ENCODE measurements around the gene EPOP. TPM values are rescaled to one million over a fixed set of nuclear protein-coding genes. Genes with fewer than 3 reads are reported as not detected.

The EPOP gene
- total and polyA plus RNA-seq, 2 of the 13 experiments (the other 11 are each of a cell fraction or from before 2014, with no cell fraction given): 14.7 to 37.8 TPM

DNA sequence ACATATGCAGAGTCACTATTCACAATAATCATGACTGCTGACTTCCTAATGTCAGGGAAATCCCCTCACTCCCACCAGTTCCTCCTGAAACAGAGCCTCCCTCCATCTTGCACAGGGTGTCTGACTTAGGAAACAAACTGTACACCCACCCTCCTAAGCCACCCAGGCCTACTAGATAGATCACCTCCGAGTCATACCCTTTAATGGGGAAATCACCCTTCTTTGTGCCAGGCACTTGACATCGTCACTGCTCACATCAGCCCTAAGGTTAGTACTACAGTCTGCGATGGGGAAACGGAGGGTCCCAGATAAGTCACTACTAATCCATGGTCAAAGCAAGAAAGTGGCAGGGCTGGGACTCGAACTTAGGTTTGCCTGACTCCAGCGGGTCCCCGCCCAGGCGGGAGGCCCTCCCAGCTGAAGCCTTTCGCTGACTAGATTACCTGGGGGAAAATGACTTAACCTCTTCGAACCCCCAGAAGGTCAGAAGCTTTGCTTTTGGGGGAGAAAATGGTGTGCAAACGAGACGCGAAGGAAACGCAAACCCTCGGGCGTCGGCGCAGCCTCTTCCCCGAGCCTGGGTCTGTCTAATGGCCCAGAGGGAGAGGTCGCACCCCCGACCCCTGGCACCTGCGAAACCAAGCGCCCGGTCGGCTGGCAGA lies 26.9 kb upstream of the EPOP start (continued):
- TF ChIP-seq ZNF747 (CRISPR knock-in tag; IDR thresholded peaks at IDR 0.05; ENCODE audit: borderline replicate concordance) (no peak), ZFP36 (IDR thresholded peaks at IDR 0.05; ENCODE audit: borderline replicate concordance, low read depth, low read length, partially characterized antibody) (no peak), HOXA3 (CRISPR knock-in tag; IDR thresholded peaks at IDR 0.05) (no peak), ZNF777 (CRISPR knock-in tag; IDR thresholded peaks at IDR 0.05) (no peak), NR3C1 (CRISPR knock-in tag; IDR thresholded peaks at IDR 0.05) (no peak), MEIS1 (CRISPR knock-in tag; IDR thresholded peaks at IDR 0.05; ENCODE audit: borderline replicate concordance) (no peak; the same call in 1 of the 2 replicates), NAIF1 (CRISPR knock-in tag; IDR thresholded peaks at IDR 0.05; ENCODE audit: borderline replicate concordance) (no peak), SIN3A (IDR thresholded peaks at IDR 0.05; ENCODE audit: borderline replicate concordance, low read depth, low read length) (no peak), FOXC1 (CRISPR knock-in tag; IDR thresholded peaks at IDR 0.05; ENCODE audit: borderline replicate concordance) (peak; percentile 27; the same call in 1 of the 2 replicates), ELF4 (CRISPR knock-in tag; IDR thresholded peaks at IDR 0.05; ENCODE audit: borderline replicate concordance) (no peak), MIXL1 (CRISPR knock-in tag; IDR thresholded peaks at IDR 0.05) (0 out of 2 replicates have a peak, but pooled peaks have one; percentile 9), KLF13 (CRISPR knock-in tag; IDR thresholded peaks at IDR 0.05) (no peak), ZNF549 (CRISPR knock-in tag; IDR thresholded peaks at IDR 0.05) (no peak), ZNF530 (CRISPR knock-in tag; IDR thresholded peaks at IDR 0.05; ENCODE audit: low read depth) (no peak)
- TF ChIP-seq, protein P1, sequence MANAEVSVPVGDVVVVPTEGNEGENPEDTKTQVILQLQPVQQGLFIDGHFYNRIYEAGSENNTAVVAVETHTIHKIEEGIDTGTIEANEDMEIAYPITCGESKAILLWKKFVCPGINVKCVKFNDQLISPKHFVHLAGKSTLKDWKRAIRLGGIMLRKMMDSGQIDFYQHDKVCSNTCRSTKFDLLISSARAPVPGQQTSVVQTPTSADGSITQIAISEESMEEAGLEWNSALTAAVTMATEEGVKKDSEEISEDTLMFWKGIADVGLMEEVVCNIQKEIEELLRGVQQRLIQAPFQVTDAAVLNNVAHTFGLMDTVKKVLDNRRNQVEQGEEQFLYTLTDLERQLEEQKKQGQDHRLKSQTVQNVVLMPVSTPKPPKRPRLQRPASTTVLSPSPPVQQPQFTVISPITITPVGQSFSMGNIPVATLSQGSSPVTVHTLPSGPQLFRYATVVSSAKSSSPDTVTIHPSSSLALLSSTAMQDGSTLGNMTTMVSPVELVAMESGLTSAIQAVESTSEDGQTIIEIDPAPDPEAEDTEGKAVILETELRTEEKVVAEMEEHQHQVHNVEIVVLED (CRISPR knock-in tag; IDR thresholded peaks at IDR 0.05; ENCODE audit: borderline replicate concordance): no peak
- TF ChIP-seq, protein P2, sequence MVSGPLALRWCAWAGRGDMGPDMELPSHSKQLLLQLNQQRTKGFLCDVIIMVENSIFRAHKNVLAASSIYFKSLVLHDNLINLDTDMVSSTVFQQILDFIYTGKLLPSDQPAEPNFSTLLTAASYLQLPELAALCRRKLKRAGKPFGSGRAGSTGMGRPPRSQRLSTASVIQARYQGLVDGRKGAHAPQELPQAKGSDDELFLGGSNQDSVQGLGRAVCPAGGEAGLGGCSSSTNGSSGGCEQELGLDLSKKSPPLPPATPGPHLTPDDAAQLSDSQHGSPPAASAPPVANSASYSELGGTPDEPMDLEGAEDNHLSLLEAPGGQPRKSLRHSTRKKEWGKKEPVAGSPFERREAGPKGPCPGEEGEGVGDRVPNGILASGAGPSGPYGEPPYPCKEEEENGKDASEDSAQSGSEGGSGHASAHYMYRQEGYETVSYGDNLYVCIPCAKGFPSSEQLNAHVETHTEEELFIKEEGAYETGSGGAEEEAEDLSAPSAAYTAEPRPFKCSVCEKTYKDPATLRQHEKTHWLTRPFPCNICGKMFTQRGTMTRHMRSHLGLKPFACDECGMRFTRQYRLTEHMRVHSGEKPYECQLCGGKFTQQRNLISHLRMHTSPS (CRISPR knock-in tag; IDR thresholded peaks at IDR 0.05; ENCODE audit: low read depth): no peak
- TF ChIP-seq, protein P3, sequence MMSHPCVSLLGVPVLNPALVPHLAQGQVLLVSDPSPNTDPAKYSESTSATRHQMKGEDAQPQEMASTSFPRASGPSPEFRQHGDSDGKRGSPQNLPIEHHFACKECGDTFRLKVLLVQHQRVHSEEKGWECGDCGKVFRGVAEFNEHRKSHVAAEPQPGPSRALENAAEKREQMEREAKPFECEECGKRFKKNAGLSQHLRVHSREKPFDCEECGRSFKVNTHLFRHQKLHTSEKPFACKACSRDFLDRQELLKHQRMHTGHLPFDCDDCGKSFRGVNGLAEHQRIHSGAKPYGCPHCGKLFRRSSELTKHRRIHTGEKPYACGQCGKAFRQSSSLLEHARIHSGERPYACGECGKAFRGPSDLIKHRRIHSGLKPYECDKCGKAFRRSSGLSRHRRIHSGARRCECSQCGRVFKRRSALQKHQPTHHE (CRISPR knock-in tag; IDR thresholded peaks at IDR 0.05; ENCODE audit: borderline replicate concordance): no peak
- TF ChIP-seq, protein P4, sequence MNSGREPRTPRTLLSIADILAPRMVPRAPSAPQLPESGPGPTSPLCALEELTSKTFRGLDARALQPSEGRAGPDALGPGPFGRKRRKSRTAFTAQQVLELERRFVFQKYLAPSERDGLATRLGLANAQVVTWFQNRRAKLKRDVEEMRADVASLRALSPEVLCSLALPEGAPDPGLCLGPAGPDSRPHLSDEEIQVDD (CRISPR knock-in tag; IDR thresholded peaks at IDR 0.05; ENCODE audit: borderline replicate concordance): no peak
- TF ChIP-seq, protein P5, sequence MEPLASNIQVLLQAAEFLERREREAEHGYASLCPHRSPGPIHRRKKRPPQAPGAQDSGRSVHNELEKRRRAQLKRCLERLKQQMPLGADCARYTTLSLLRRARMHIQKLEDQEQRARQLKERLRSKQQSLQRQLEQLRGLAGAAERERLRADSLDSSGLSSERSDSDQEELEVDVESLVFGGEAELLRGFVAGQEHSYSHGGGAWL (CRISPR knock-in tag; IDR thresholded peaks at IDR 0.05): 0 out of 2 replicates have a peak, but pooled peaks have one; percentile 6
- TF ChIP-seq, protein P6, sequence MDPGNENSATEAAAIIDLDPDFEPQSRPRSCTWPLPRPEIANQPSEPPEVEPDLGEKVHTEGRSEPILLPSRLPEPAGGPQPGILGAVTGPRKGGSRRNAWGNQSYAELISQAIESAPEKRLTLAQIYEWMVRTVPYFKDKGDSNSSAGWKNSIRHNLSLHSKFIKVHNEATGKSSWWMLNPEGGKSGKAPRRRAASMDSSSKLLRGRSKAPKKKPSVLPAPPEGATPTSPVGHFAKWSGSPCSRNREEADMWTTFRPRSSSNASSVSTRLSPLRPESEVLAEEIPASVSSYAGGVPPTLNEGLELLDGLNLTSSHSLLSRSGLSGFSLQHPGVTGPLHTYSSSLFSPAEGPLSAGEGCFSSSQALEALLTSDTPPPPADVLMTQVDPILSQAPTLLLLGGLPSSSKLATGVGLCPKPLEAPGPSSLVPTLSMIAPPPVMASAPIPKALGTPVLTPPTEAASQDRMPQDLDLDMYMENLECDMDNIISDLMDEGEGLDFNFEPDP (CRISPR knock-in tag; conservative IDR thresholded peaks at IDR 0.05): peak; percentile 94; the same call in 1 of the 2 replicates
- TF ChIP-seq, protein P7, sequence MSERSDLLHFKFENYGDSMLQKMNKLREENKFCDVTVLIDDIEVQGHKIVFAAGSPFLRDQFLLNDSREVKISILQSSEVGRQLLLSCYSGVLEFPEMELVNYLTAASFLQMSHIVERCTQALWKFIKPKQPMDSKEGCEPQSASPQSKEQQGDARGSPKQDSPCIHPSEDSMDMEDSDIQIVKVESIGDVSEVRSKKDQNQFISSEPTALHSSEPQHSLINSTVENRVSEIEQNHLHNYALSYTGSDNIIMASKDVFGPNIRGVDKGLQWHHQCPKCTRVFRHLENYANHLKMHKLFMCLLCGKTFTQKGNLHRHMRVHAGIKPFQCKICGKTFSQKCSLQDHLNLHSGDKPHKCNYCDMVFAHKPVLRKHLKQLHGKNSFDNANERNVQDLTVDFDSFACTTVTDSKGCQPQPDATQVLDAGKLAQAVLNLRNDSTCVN (CRISPR knock-in tag; IDR thresholded peaks at IDR 0.05; ENCODE audit: borderline replicate concordance): no peak
